SH-SY5Y (cell line): ENCODE data around the gene ARRDC3.

Experiments
- GATA2 ChIP-seq: IDR thresholded peaks from 2 replicates; pipeline ENCODE4 v1.6.1; 2011; ENCODE audit warnings: mild to moderate bottlenecking, low read depth, low read length
- GATA3 ChIP-seq: IDR thresholded peaks from 2 replicates; pipeline ENCODE4 v1.6.1; 2011; ENCODE audit warnings: low read depth, mild to moderate bottlenecking, low read length, moderate library complexity

DNA sequence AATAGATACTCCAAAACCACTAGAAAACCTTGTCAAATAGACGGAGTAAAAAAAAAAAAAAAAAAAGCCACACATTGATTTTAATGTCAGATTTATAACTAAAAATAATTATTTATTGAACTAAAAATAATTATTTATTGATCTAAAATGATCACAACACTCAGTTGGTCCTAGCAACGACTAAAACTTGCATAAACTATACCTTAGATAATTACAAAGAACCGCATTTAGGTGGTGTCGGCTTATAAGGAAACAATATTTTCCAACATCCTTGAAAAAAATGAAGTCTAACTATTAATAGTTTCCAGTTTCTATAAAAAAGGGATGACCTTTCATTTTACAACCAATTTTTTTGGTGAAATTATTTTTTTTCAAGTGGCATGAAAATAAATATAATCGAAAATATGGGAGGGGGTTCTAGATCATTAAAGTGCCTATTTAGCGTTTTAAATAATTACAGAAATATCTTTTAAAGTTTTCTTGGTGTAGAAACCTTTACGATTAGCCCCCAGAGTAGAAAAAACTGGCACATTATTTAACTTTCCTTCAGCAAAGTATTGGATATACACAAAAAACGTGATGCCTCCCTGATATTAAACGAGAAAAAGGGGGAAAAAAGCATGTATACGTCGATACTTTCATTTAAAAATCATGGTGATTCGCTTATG, 3.7 kb downstream of the ARRDC3 start:
- TF ChIP-seq GATA3 (no peak), GATA2 (no peak)
